Hepatocyte (in vitro differentiated cells): ENCODE results near the gene SGCG.

Source experiments
- CTCF ChIP-seq: fragments of 200-600 bp; sonication (generic); IDR thresholded peaks from 2 replicates; pipeline ENCODE4 v1.5.1; 2016; ENCODE audit warnings: antibody characterized with exemption, mild to moderate bottlenecking; ENCODE audit not compliant: poor library complexity
- EZH2 ChIP-seq: fragments of 200-600 bp; sonication (generic); IDR thresholded peaks from 2 replicates; pipeline ENCODE4 v1.6.1; 2016; ENCODE audit warnings: antibody characterized with exemption, mild to moderate bottlenecking, borderline replicate concordance
- EZH2phosphoT487 ChIP-seq: fragments of 200-600 bp; sonication (generic); IDR thresholded peaks from one replicate; pipeline ENCODE4 v1.6.1; 2018; ENCODE audit warnings: antibody characterized with exemption, mild to moderate bottlenecking, low read depth, moderate library complexity; ENCODE audit not compliant: unreplicated experiment, severe bottlenecking

- TF ChIP-seq EZH2phosphoT487 (no peak), CTCF (no peak), EZH2 (no peak)
Observed at GRCh38 chr13:23185542-23185941, 4.8 kb downstream of the SGCG start.
